ENCODE measurements around the gene TBCK.

TBCK gene

GRCh38 chr4:106109929-106110328 is 206.1 kb downstream of the TBCK start:
- DNase-seq: no peak

- DNase-seq: no peak
Observed at GRCh38 chr4:106105697-106106096, 210.3 kb downstream of the TBCK start.

DNA sequence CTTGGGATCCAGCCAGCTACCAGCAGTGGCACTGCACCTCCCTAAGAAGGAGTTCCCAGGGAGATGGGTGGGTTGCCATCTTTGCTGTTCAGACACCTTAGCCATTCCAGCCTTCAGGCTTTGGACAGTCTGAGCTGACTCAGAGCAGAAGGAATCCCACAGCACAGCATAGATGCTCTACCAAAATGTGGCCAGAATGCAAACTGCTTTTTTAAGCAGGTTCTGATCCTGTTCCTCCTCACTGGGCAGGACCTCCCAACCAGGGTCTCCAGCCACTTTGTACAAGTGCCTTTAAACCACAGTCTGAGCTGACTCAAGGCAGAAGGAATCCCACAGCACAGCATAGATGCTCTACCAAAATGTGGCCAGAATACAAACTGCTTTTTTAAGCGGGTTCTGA is 211.7 kb downstream of the TBCK start:
- no peak for DNase-seq

DNA sequence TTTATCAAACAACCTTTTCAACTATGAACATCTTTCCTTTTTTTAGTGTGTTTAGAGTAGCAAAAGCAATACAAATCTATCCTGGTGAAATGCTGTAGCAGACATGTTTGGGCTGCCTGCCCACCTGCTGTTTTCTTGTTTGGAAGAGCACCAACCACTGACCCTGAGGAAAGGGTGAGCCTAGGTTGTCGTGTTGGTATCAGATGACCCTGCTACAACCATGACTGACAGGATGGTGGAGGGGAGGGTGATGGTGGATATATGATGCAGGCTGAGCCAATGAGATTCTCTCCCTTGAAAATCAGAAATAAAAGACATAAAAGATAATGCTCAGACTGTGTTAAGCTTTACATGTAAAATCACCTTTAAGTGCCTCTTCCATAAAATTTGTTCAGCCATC is 219.6 kb downstream of the TBCK start:
- DNase-seq: no peak

DNA sequence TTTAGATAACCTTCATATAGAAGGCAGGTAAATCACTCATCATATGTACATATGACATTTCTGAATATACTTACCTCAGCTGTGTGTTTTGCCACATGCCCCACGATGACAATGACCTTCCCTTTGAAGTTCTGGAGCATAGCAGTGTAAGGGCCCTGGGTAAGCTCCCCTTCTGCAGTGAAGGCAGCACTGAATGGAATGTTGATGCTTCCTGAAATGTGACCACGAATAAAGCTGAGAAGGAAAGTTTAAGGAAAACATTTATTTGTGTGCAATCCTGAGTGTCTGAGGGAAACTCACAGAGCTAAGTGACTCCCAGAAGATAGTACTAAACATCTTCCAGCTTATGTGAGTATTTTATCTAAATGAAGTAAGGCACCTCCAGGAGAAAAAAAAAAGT is 220.6 kb downstream of the TBCK start:
- no peak for DNase-seq

DNA sequence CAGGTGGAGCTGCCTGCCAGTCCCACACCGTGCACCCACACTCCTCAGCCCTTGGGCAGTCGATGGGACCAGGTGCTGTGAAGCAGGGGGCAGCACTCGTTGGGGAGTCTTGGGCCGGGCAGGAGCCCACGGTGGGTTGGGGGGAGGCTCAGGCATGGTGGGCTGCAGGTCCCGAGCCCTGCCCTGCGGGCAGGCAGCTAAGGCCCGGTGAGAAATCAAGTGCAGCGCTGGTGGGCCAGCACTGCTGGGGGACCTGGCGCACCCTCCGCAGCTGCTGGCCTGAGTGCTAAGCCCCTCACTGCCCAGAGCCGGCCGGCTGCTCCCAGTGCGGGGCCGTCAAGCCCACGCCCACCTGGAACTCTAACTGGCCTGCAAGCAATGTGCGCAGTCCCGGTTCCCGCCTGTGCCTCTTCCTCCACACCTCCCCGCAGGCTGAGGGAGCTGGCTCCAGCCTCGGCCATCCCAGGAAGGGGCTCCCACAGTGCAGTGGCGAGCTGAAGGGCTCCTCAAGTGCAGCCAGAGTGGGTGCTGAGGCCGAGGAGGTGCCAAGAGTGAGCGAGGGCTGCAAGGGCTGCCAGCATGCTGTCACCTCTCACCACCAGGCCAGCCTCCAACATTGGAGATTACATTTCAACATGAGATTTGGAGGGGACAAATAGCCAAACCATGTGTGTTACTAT is 223.5 kb downstream of the TBCK start:
- DNase-seq: no peak

- no peak for DNase-seq
Observed at GRCh38 chr4:106090826-106091225, 225.2 kb downstream of the TBCK start.

DNA sequence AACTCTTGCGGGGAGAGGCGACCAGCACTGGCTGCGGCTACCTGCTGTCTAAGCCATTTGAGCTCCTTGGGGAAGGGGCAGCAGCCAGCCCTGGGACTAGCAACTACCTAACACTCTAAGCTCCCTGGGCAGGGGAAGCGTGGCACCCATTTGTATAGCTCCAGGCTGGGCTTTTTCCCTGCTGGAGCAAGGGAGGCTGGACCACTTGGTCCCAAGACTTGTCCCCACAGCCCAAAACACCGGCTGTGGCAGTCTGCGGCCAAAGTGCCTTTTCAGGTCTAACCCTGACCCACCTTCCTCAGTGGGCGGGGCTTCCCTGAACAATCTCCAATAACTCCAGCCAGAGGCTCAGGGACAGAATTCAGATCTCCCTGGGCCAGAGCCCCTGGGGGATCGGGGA is 232.9 kb downstream of the TBCK start:
- no peak for DNase-seq

- DNase-seq: no peak
Observed at GRCh38 chr4:106080376-106080775, 235.6 kb downstream of the TBCK start.

GRCh38 chr4:106079616-106080015 is 236.4 kb downstream of the TBCK start:
- DNase-seq: no peak

DNA sequence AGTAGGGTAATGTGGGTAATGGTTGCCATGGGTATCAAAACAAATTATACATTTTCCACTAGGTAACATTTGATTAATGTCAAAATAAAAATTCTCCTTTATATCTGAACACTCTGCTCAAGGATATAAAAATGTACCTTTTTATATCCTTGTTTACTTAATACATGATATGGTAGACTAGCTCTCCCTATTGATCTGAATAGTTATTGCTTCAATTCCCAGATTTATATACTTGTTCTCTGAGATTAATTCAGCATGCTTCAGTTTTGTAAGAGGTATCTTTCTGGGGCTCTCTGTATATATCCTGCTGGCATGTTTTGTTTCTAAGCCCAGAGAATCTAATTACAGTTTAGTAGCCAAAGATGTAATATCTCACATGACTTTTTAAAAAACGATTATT is 251.0 kb downstream of the TBCK start:
- no peak for DNase-seq

DNA sequence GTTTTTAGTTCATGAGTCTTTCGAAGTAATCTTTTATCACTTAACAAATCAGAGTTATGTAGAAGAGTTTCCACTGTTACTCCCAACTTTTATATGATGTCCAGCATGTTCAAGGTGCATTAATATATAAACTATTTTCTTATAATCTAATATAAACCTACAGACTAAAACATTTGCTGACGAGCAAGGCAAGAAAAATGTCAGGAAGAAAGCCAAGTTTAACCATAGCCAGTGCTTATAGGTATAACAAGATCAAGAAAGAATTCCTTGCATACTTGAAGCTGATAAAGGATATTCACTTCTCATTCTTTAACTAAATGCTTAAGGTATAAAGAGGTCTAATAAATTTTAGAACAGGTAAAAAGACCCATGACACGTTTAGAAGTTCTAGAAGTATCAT is 253.0 kb downstream of the TBCK start:
- DNase-seq: no peak

DNA sequence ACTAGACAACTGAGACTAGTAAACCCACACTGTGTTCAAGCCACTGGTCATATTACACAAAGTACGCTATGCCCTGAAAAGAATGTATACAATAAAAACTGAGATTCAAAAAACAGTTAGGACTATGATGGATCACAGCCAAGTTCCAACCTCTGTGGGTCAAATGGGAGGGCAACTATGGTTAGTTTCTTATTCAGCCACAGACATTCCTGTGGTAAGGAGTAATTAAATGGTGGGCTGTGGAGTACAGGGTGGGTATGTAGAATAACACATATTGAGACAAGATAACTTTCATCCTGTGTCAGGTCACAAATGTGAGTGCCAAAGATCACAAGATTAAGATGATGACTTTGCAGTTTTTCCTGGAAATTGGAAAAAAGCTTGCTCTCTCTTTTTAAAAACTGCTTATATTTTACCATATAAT is 253.5 kb downstream of the TBCK start:
- DNase-seq: no peak

GRCh38 chr4:106058921-106059320 is 257.1 kb downstream of the TBCK start:
- no peak for DNase-seq

GRCh38 chr4:106056914-106057313 is 259.1 kb downstream of the TBCK start:
- no peak for DNase-seq

- no peak for DNase-seq
Observed at GRCh38 chr4:106051514-106051913, 264.5 kb downstream of the TBCK start.

- DNase-seq: no peak
Observed at GRCh38 chr4:106049490-106049889, 266.5 kb downstream of the TBCK start.

GRCh38 chr4:106048250-106048971 is 267.6 kb downstream of the TBCK start:
- no peak for DNase-seq

DNA sequence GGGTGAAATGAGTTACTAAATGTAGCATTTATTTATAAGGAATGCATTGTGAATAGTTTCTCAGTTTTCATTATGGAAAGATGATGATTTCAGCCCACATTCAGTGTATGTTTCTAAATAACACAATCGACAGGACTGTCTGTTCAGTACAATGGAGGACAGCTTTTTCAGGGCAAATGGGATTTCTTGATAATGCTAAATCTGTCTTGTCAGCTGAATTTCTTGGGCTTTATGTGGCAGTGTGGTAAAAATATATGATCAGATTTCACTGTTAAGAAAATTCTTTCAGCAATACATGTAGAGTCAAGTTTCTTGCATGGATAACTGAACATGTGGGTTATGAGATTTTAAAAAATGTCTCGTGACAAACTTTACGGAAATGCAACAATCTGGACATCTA is 269.9 kb downstream of the TBCK start:
- no peak for DNase-seq

GRCh38 chr4:106041294-106042002 is 274.6 kb downstream of the TBCK start:
- DNase-seq: no peak

GRCh38 chr4:106039796-106040195 is 276.2 kb downstream of the TBCK start:
- DNase-seq: no peak

DNA sequence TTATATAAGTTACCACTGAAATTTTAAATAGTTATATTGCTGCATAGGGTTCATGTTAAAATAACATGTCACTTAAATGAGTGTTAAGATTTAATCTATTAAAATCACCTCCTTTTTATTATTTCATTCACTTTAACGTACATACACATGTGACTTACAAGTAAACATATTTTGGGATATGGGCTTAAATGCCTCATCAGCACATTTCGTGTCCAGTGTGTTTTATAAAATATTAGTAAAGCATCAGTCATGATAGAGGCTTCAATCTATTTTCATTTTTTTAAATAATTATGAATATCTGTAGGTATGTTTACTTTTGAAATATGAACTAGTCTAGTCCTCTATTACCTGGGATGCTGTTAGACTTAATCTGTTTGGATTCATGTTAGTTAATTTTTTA is 277.1 kb downstream of the TBCK start:
- no peak for DNase-seq

- DNase-seq: no peak
Observed at GRCh38 chr4:106038012-106038411, 278.0 kb downstream of the TBCK start.

DNA sequence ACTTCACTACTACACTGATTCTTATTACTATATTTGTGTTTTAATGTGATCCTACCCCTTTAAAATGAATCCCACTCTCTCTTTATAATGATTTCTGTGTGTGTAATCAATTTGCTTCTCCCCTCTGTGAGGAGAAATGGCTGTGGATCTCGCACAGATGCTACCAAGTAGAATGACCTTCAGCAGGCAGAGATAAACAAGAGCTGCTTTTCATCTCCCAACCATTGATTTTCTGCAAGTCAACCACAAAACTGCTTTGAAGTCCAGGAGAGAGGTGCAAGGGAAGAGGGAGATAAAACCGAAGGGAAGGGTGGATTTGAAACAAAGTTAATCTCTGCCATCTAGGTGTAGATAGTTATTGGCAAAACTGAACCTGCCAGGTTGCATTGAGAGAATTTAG is 279.2 kb downstream of the TBCK start:
- no peak for DNase-seq

Data from CD4-positive, alpha-beta T cell treated with Interleukin-10 for 1 hour (primary cell).